Measurements from ENCODE around the gene THAP12. TPM values are rescaled to one million over a fixed set of nuclear protein-coding genes. Genes with fewer than 3 reads are reported as not detected.

Gene THAP12
- total RNA-seq, 1 experiment from 2014 or later = 102 TPM

DNA sequence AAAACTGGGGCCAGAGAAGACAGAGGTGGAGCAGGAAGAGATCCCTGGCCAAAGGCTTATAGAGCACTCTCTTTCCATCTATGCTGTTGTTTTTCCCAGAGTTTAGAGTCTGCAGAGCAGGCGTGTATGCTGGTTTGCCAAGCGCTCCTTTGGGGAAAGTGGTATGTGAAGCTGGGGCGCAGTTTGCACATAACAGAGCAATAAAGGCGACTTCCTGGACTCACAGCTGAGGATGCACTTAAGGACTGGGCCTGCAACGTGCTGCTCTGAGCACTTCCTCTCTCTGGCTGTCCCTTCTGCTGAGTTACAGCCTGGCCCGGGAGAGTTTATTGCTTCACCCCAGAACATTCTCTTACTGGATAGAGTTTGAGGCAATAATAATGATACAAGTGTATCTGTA is 41.7 kb downstream of the THAP12 start:
- H3K9me3 Mint-ChIP-seq (ENCODE audit: unreplicated experiment) = peaks cover 27% of the 10 kb centered on the region
- CTCF ChIA-PET = interaction anchor here (0.6 kb wide), 1 partner anchor 20 kb away, joined by 9 read pairs; no protein-coding TSS in a partner anchor
- no peaks in the 10 kb centered on the region for H3K36me3 ChIP-seq (ENCODE audit: control insufficient read depth, insufficient read depth, low read length)
- no peaks in the 10 kb centered on the region for H3K4me1 ChIP-seq
- H3K27me3 Mint-ChIP-seq (ENCODE audit: insufficient read depth, unreplicated experiment) = no peaks in the 10 kb centered on the region
- BruUV-seq (replicated peaks) = no TSS peak
- TF ChIP-seq, protein P1, sequence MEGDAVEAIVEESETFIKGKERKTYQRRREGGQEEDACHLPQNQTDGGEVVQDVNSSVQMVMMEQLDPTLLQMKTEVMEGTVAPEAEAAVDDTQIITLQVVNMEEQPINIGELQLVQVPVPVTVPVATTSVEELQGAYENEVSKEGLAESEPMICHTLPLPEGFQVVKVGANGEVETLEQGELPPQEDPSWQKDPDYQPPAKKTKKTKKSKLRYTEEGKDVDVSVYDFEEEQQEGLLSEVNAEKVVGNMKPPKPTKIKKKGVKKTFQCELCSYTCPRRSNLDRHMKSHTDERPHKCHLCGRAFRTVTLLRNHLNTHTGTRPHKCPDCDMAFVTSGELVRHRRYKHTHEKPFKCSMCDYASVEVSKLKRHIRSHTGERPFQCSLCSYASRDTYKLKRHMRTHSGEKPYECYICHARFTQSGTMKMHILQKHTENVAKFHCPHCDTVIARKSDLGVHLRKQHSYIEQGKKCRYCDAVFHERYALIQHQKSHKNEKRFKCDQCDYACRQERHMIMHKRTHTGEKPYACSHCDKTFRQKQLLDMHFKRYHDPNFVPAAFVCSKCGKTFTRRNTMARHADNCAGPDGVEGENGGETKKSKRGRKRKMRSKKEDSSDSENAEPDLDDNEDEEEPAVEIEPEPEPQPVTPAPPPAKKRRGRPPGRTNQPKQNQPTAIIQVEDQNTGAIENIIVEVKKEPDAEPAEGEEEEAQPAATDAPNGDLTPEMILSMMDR (IDR thresholded peaks at IDR 0.05; ENCODE audit: insufficient read depth in 1 of 2, low read depth in 1 of 2, low read length in 1 of 2, severe bottlenecking in 1 of 2, unreplicated experiment in 1 of 2) = no peak
- no peak overlapping the region for H3K4me3 Mint-ChIP-seq (ENCODE audit: unreplicated experiment)
- no peak for DNase-seq
- no peak overlapping the region for H3K27ac Mint-ChIP-seq (ENCODE audit: unreplicated experiment)
- H3K4me1 Mint-ChIP-seq (ENCODE audit: low read depth, unreplicated experiment) = no peaks in the 10 kb centered on the region
- POLR2A ChIA-PET = no interaction called here
- peaks cover 26% of the 10 kb centered on the region for H3K9me3 ChIP-seq
- peaks cover 4% of the 10 kb centered on the region for H3K36me3 Mint-ChIP-seq (ENCODE audit: insufficient read depth, unreplicated experiment)
- intact Hi-C loops (cut with micrococcal nuclease; ENCODE audit: unreplicated experiment) = no loop called here
- H3K27me3 ChIP-seq (replicated peaks; ENCODE audit: control insufficient read depth, insufficient read depth, low read length) = no peaks in the 10 kb centered on the region
- H3K4me3 ChIP-seq (ENCODE audit: low read depth, low read length) = no peak overlapping the region

DNA sequence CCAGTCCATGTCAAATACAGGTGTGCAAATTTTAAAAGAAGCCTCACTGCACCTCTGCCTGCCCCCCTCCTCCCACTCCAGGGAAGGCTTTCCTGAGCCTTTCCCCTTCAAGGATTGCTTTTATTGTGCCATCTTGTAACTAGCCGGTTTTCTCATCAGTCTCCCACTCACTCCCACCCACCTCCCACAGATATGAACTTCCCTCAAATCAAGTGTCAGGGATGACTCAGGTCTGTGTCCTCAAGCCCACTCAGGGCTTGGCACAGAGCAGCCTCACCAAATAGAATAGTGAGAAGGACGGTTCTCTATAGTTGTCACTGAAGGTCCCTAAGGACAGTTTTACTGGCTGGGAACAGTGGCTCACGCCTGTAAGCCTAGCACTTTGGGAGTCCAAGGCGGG is 43.0 kb downstream of the THAP12 start:
- BruUV-seq (replicated peaks) = no TSS peak
- Mint-ChIP-seq H3K27me3 (ENCODE audit: insufficient read depth, unreplicated experiment) (no peaks in the 10 kb centered on the region), H3K4me1 (ENCODE audit: low read depth, unreplicated experiment) (no peaks in the 10 kb centered on the region), H3K27ac (ENCODE audit: unreplicated experiment) (no peak overlapping the region), H3K36me3 (ENCODE audit: insufficient read depth, unreplicated experiment) (peaks cover 4% of the 10 kb centered on the region), H3K4me3 (ENCODE audit: unreplicated experiment) (no peak overlapping the region), H3K9me3 (ENCODE audit: unreplicated experiment) (peaks cover 37% of the 10 kb centered on the region)
- intact Hi-C loops (cut with micrococcal nuclease; ENCODE audit: unreplicated experiment) = no loop called here
- POLR2A ChIA-PET = no interaction called here
- H3K36me3 ChIP-seq (ENCODE audit: control insufficient read depth, insufficient read depth, low read length) = no peaks in the 10 kb centered on the region
- TF ChIP-seq, protein P1 (IDR thresholded peaks at IDR 0.05; ENCODE audit: insufficient read depth in 1 of 2, low read depth in 1 of 2, low read length in 1 of 2, severe bottlenecking in 1 of 2, unreplicated experiment in 1 of 2) = no peak
- peaks cover 32% of the 10 kb centered on the region for H3K9me3 ChIP-seq
- H3K4me1 ChIP-seq = no peaks in the 10 kb centered on the region
- CTCF ChIA-PET = no interaction called here
- DNase-seq = no peak
- H3K4me3 ChIP-seq (ENCODE audit: low read depth, low read length) = no peak overlapping the region
- H3K27me3 ChIP-seq (replicated peaks; ENCODE audit: control insufficient read depth, insufficient read depth, low read length) = no peaks in the 10 kb centered on the region

GRCh38 chr11:76337469-76337868 is 43.5 kb downstream of the THAP12 start:
- Histone ChIP-seq H3K9me3 (peaks cover 34% of the 10 kb centered on the region), H3K27me3 (replicated peaks; ENCODE audit: control insufficient read depth, insufficient read depth, low read length) (no peaks in the 10 kb centered on the region), H3K36me3 (ENCODE audit: control insufficient read depth, insufficient read depth, low read length) (no peaks in the 10 kb centered on the region), H3K4me1 (no peaks in the 10 kb centered on the region), H3K4me3 (ENCODE audit: low read depth, low read length) (no peak overlapping the region)
- Mint-ChIP-seq H3K36me3 (ENCODE audit: insufficient read depth, unreplicated experiment) (peaks cover 4% of the 10 kb centered on the region), H3K27ac (ENCODE audit: unreplicated experiment) (no peak overlapping the region), H3K27me3 (ENCODE audit: insufficient read depth, unreplicated experiment) (no peaks in the 10 kb centered on the region), H3K4me1 (ENCODE audit: low read depth, unreplicated experiment) (no peaks in the 10 kb centered on the region), H3K9me3 (ENCODE audit: unreplicated experiment) (peaks cover 37% of the 10 kb centered on the region), H3K4me3 (ENCODE audit: unreplicated experiment) (no peak overlapping the region)
- DNase-seq = no peak
- intact Hi-C loops (cut with micrococcal nuclease; ENCODE audit: unreplicated experiment) = no loop called here
- TF ChIP-seq, protein P1 (IDR thresholded peaks at IDR 0.05; ENCODE audit: insufficient read depth in 1 of 2, low read depth in 1 of 2, low read length in 1 of 2, severe bottlenecking in 1 of 2, unreplicated experiment in 1 of 2) = no peak
- no TSS peak for BruUV-seq (replicated peaks)
- ChIA-PET CTCF (no interaction called here), POLR2A (no interaction called here)
